HepG2 (cell line): ENCODE data around the gene GBE1. TPM values are rescaled to one million over a fixed set of nuclear protein-coding genes. Genes with fewer than 3 reads are reported as not detected.

Source experiments
- ATAC-seq: fragments of 200-7000 bp; cut with Tn5 transposase; 3 replicates; pipeline ENCODE4 v1.9.1; 2020; ENCODE audit warnings: mild to moderate bottlenecking, moderate library complexity
- BruUV-seq: library from RNA; stranded (reverse); fragments of 400-500 nt; replicated peaks from 2 replicates; lab custom pipeline; 2021; lab: Mats Ljungman, UMichigan
- CTCF ChIA-PET: fragments of 300-600 bp; formaldehyde crosslinking; extraction: SDS; loops from one replicate; lab custom pipeline; 2021; ENCODE audit warnings: low total read pairs, inconsistent platforms, low intra/inter-chr PET ratio; lab: Yijun Ruan, JAX
- POLR2A ChIA-PET: fragments of 350-600 bp; sonication (Branson Sonifier 250); formaldehyde crosslinking; loops from one replicate; lab custom pipeline; 2020; ENCODE audit warnings: antibody characterized with exemption, inconsistent platforms; lab: Yijun Ruan, JAX
- DNase-seq: peaks from one replicate; pipeline ENCODE4 v3.0.0-alpha.2; 2015; ENCODE audit warnings: low spot score
- FAIRE-seq: peaks from 3 replicates; lab custom pipeline; 2011; peaks lifted over from hg19 to GRCh38; lab: Jason Lieb, UNC
- H2AFZ ChIP-seq: one replicate; pipeline ENCODE4 v1.6.1; 2011; ENCODE audit warnings: low read length, inconsistent platforms
- H3K27ac ChIP-seq: fragments of 300-600 bp; 3 replicates; pipeline ENCODE4 v1.8.0; 2011; ENCODE audit warnings: mixed run types, mild to moderate bottlenecking, mixed read lengths, low read length, inconsistent platforms; ENCODE audit not compliant: insufficient read depth; ENCODE audit errors: extremely low read length
- H3K27me3 ChIP-seq, 2 experiments: fragments of 200-600 bp in 1 of 2; 2 replicates in 1 of 2; 3 replicates in 1 of 2; pipeline versions ENCODE4 v1.6.0 to v1.8.0; 2011; ENCODE audit warnings: low read length in 2 of 2, mild to moderate bottlenecking in 2 of 2, moderate library complexity in 2 of 2, inconsistent platforms in 1 of 2; ENCODE audit not compliant: insufficient read depth in 2 of 2, control insufficient read depth in 1 of 2
- H3K36me3 ChIP-seq, 2 experiments: fragments of 200-600 bp in 1 of 2; replicated peaks in 1 of 2; 2 replicates in 1 of 2; 3 replicates in 1 of 2; pipeline versions ENCODE4 v1.5.1 to v1.8.0; 2011; ENCODE audit warnings: low read length in 2 of 2, inconsistent platforms in 1 of 2; ENCODE audit not compliant: insufficient read depth in 2 of 2, control insufficient read depth in 1 of 2
- H3K4me1 ChIP-seq: 2 replicates; pipeline ENCODE4 v1.5.1; 2012; ENCODE audit warnings: low read length, inconsistent platforms; ENCODE audit not compliant: insufficient read depth
- H3K4me2 ChIP-seq: 2 replicates; pipeline ENCODE4 v1.6.0; 2011; ENCODE audit warnings: low read depth, low read length, inconsistent platforms
- H3K4me3 ChIP-seq, 3 experiments: fragments of 200-600 bp in 1 of 3; sonication (generic), shearing (Covaris generic) in 1 of 3; replicated peaks in 1 of 3; 2 replicates each; pipeline ENCODE4 v1.5.1; 2011 to 2016; ENCODE audit warnings: low read length in 3 of 3, inconsistent platforms in 2 of 3, low read depth in 2 of 3, mild to moderate bottlenecking in 2 of 3, control low read depth in 1 of 3, mixed read lengths in 1 of 3; ENCODE audit not compliant: insufficient read depth in 1 of 3
- H3K79me2 ChIP-seq: one replicate; pipeline ENCODE4 v1.6.1; 2011; ENCODE audit warnings: low read length, inconsistent platforms; ENCODE audit not compliant: insufficient read depth
- H3K9ac ChIP-seq: 2 replicates; pipeline ENCODE4 v1.6.0; 2011; ENCODE audit warnings: mild to moderate bottlenecking, low read depth, low read length, inconsistent platforms; ENCODE audit not compliant: insufficient read depth
- H3K9me3 ChIP-seq: 2 replicates; pipeline ENCODE4 v1.5.1; 2012; ENCODE audit warnings: mild to moderate bottlenecking, low read length
- H4K20me1 ChIP-seq: 2 replicates; pipeline ENCODE4 v1.6.0; 2011; ENCODE audit warnings: inconsistent platforms, mild to moderate bottlenecking, low read length, moderate library complexity; ENCODE audit not compliant: insufficient read depth
- CHD4 ChIP-seq: fragments of 200-600 bp; sonication (generic); IDR thresholded peaks from 2 replicates; pipeline ENCODE4 v1.7.0; 2017; ENCODE audit warnings: mild to moderate bottlenecking, low read length, borderline replicate concordance
- POLR2A ChIP-seq, 2 experiments: IDR thresholded peaks; 2 replicates each; pipeline ENCODE4 v1.6.1; 2011; ENCODE audit warnings: low read depth in 2 of 2, low read length in 2 of 2, mild to moderate bottlenecking in 1 of 2, moderate library complexity in 1 of 2; ENCODE audit not compliant: insufficient read depth in 1 of 2
- ZNF672 ChIP-seq: sonication (generic); formaldehyde crosslinking; IDR thresholded peaks from 2 replicates; pipeline ENCODE4 v1.8.1; 2022; ENCODE audit warnings: missing genetic modification reagents
- WGBS: methylation state at CpG from one replicate; pipeline ENCODE4 v1.1.6; 2017; ENCODE audit warnings: low lambda C conversion rate; 5-methylcytosine and 5-hydroxymethylcytosine counted together
- in situ Hi-C: cut with HindIII; loops from 2 replicates; pipeline ENCODE4 v1.10.0; 2017; ENCODE audit warnings: low pct_unique_long_range_greater_than_20kb; ENCODE audit not compliant: extremely low pct_ligation_motif_present
- intact Hi-C: fragments of 100-400 bp; cut with micrococcal nuclease; formaldehyde crosslinking; loops from one replicate; pipeline ENCODE4 v1.10.0; 2022; ENCODE audit not compliant: unreplicated experiment
- polyA plus RNA-seq, 8 experiments: library from polyadenylated mRNA; depleted of rRNA in 3 of 8; stranded (reverse) in 7 of 8; unstranded in 1 of 8; fragments of >200 nt; fragmentation: Illumina TruSeq in 4 of 8; extraction: Trizol in 4 of 8; gene quantifications; 2 replicates each; pipeline versions ENCODE4 v1.2.1 to v1.2.3, GENCODE V29; 2011 to 2016; ENCODE audit warnings: low read depth in 4 of 8, missing spikeins in 1 of 8, mixed read lengths in 1 of 8; ENCODE audit not compliant: insufficient read depth in 1 of 8
- total RNA-seq, 5 experiments: library from RNA; depleted of rRNA; stranded (reverse); fragments of >200 nt; fragmentation: Illumina TruSeq; extraction: Trizol; gene quantifications; 2 replicates each; pipeline ENCODE4 v1.2.3, GENCODE V29; 2016; ENCODE audit warnings: low read depth in 1 of 5
- TF ChIP-seq, protein P1 (sequence below): sonication (generic); formaldehyde crosslinking; IDR thresholded peaks from 2 replicates; pipeline ENCODE4 v1.5.1; 2020; ENCODE audit warnings: mild to moderate bottlenecking, missing genetic modification reagents, borderline replicate concordance
- TF ChIP-seq, protein P2 (sequence below): sonication (generic); formaldehyde crosslinking; IDR thresholded peaks from 2 replicates; pipeline ENCODE4 v1.8.1; 2023; ENCODE audit warnings: mild to moderate bottlenecking, inconsistent platforms, moderate library complexity, missing genetic modification reagents, borderline replicate concordance
- TF ChIP-seq, protein P3 (sequence below): sonication (generic); formaldehyde crosslinking; IDR thresholded peaks from 2 replicates; pipeline ENCODE4 v1.5.0; 2020; ENCODE audit warnings: mild to moderate bottlenecking, low read depth, missing genetic modification reagents, borderline replicate concordance
- TF ChIP-seq, protein P4 (sequence below), 2 experiments: fragments of 450-650 bp in 1 of 2; sonication (generic) in 1 of 2; formaldehyde crosslinking; IDR thresholded peaks; 2 replicates each; pipeline versions ENCODE4 v1.5.0 to v1.8.0; 2020 to 2022; ENCODE audit warnings: mild to moderate bottlenecking in 1 of 2, missing genetic modification reagents in 1 of 2
- TF ChIP-seq, protein P5 (sequence below): sonication (generic); formaldehyde crosslinking; IDR thresholded peaks from 2 replicates; pipeline ENCODE4 v1.5.0; 2020; ENCODE audit warnings: missing genetic modification reagents
- TF ChIP-seq, protein P6 (sequence below), 2 experiments: sonication (generic) in 1 of 2; formaldehyde crosslinking in 1 of 2; IDR thresholded peaks; 2 replicates each; pipeline versions ENCODE4 v1.5.1 to v1.6.1; 2011 to 2020; ENCODE audit warnings: borderline replicate concordance in 1 of 2, low read depth in 1 of 2, low read length in 1 of 2, mild to moderate bottlenecking in 1 of 2, missing genetic modification reagents in 1 of 2, moderate library complexity in 1 of 2

Gene GBE1
- total and polyA plus RNA-seq, 2 of the 13 experiments (the other 11 are each of a cell fraction or from before 2014, with no cell fraction given) = 22.9 to 36.1 TPM

DNA sequence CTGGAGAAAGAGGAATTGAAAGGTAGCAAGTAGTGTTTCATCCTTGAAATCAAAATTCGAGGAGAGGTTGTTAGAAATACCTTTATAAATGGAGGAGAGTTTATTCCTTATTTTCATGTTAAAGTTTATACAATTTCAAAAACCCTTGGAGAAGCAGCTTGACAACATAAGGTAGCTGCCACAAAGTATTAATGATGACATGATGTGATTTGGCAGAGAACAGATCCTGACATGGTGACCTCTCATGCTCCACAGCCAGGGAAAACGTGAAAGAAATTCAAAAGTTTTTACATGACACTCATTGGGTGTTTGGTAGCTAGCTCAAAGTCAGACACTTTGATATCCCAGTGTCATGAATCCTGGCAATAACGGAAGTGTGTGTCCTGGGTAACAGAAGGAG is 320.8 kb downstream of the GBE1 start:
- Histone ChIP-seq H3K9ac (no peak overlapping the region), H3K79me2 (no peaks in the 10 kb centered on the region), H3K4me2 (no peak overlapping the region), H3K27ac (no peak overlapping the region), H3K4me3 (no peak overlapping the region), H3K9me3 (no peaks in the 10 kb centered on the region), H2AFZ (no peak overlapping the region), H3K27me3 (no peaks in the 10 kb centered on the region), H3K36me3 (no peaks in the 10 kb centered on the region), H3K4me1 (no peaks in the 10 kb centered on the region), H4K20me1 (no peaks in the 10 kb centered on the region)
- in situ Hi-C loops (no loop called here), intact Hi-C loops (no loop called here)
- FAIRE-seq = no peak
- no TSS peak for BruUV-seq
- WGBS = 1% methylated on average over 3 of the region's 3 CpGs
- ChIA-PET CTCF (no interaction called here), POLR2A (no interaction called here)
- ATAC-seq = no peak
- DNase-seq = no peak
- TF ChIP-seq, protein P1, sequence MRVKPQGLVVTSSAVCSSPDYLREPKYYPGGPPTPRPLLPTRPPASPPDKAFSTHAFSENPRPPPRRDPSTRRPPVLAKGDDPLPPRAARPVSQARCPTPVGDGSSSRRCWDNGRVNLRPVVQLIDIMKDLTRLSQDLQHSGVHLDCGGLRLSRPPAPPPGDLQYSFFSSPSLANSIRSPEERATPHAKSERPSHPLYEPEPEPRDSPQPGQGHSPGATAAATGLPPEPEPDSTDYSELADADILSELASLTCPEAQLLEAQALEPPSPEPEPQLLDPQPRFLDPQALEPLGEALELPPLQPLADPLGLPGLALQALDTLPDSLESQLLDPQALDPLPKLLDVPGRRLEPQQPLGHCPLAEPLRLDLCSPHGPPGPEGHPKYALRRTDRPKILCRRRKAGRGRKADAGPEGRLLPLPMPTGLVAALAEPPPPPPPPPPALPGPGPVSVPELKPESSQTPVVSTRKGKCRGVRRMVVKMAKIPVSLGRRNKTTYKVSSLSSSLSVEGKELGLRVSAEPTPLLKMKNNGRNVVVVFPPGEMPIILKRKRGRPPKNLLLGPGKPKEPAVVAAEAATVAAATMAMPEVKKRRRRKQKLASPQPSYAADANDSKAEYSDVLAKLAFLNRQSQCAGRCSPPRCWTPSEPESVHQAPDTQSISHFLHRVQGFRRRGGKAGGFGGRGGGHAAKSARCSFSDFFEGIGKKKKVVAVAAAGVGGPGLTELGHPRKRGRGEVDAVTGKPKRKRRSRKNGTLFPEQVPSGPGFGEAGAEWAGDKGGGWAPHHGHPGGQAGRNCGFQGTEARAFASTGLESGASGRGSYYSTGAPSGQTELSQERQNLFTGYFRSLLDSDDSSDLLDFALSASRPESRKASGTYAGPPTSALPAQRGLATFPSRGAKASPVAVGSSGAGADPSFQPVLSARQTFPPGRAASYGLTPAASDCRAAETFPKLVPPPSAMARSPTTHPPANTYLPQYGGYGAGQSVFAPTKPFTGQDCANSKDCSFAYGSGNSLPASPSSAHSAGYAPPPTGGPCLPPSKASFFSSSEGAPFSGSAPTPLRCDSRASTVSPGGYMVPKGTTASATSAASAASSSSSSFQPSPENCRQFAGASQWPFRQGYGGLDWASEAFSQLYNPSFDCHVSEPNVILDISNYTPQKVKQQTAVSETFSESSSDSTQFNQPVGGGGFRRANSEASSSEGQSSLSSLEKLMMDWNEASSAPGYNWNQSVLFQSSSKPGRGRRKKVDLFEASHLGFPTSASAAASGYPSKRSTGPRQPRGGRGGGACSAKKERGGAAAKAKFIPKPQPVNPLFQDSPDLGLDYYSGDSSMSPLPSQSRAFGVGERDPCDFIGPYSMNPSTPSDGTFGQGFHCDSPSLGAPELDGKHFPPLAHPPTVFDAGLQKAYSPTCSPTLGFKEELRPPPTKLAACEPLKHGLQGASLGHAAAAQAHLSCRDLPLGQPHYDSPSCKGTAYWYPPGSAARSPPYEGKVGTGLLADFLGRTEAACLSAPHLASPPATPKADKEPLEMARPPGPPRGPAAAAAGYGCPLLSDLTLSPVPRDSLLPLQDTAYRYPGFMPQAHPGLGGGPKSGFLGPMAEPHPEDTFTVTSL = no peak
- TF ChIP-seq POLR2A (IDR thresholded peaks at IDR 0.05; ENCODE audit: insufficient read depth in 1 of 2, low read depth in 2 of 2, low read length in 2 of 2) = no peak
- no peak for TF ChIP-seq CHD4
- TF ChIP-seq, protein P2, sequence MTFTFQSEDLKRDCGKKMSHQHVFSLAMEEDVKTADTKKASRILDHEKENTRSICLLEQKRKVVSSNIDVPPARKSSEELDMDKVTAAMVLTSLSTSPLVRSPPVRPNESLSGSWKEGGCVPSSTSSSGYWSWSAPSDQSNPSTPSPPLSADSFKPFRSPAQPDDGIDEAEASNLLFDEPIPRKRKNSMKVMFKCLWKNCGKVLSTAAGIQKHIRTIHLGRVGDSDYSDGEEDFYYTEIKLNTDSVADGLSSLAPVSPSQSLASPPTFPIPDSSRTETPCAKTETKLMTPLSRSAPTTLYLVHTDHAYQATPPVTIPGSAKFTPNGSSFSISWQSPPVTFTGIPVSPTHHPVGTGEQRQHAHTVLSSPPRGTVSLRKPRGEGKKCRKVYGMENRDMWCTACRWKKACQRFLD = no peak
- TF ChIP-seq, protein P3, sequence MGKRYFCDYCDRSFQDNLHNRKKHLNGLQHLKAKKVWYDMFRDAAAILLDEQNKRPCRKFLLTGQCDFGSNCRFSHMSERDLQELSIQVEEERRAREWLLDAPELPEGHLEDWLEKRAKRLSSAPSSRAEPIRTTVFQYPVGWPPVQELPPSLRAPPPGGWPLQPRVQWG (CRISPR knock-in tag) = no peak
- TF ChIP-seq, protein P4, sequence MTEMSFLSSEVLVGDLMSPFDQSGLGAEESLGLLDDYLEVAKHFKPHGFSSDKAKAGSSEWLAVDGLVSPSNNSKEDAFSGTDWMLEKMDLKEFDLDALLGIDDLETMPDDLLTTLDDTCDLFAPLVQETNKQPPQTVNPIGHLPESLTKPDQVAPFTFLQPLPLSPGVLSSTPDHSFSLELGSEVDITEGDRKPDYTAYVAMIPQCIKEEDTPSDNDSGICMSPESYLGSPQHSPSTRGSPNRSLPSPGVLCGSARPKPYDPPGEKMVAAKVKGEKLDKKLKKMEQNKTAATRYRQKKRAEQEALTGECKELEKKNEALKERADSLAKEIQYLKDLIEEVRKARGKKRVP (CRISPR knock-in tag; IDR thresholded peaks at IDR 0.05) = no peak
- TF ChIP-seq, protein P5, sequence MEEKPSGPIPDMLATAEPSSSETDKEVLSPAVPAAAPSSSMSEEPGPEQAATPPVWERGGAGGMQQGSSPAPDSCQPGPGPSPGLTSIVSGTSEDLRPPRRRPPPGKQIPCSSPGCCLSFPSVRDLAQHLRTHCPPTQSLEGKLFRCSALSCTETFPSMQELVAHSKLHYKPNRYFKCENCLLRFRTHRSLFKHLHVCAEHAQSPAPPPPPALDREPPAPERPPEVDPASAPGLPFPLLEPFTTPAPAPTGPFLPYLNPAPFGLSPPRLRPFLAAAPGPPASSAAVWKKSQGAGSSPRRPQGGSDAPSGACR (CRISPR knock-in tag) = no peak
- TF ChIP-seq, protein P6, sequence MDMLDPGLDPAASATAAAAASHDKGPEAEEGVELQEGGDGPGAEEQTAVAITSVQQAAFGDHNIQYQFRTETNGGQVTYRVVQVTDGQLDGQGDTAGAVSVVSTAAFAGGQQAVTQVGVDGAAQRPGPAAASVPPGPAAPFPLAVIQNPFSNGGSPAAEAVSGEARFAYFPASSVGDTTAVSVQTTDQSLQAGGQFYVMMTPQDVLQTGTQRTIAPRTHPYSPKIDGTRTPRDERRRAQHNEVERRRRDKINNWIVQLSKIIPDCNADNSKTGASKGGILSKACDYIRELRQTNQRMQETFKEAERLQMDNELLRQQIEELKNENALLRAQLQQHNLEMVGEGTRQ (IDR thresholded peaks at IDR 0.05; ENCODE audit: low read depth, low read length) = no peak
- TF ChIP-seq, protein P6 (CRISPR knock-in tag; IDR thresholded peaks at IDR 0.05; ENCODE audit: borderline replicate concordance) = no peak
- no peak for TF ChIP-seq ZNF672 (CRISPR knock-in tag)
